H9 (cell line): ENCODE results near the gene PAIP1. TPM values are rescaled to one million over a fixed set of nuclear protein-coding genes. Genes with fewer than 3 reads are reported as not detected.

Source experiments
- DNase-seq: peaks from one replicate; pipeline ENCODE4 v3.0.0-alpha.2; 2017
- H2AFZ ChIP-seq: one replicate; pipeline ENCODE4 v1.6.1; 2013; ENCODE audit warnings: mild to moderate bottlenecking, low read length, control low read depth, moderate library complexity
- H2AK5ac ChIP-seq: 2 replicates; pipeline ENCODE4 v1.6.1; 2013; ENCODE audit warnings: low read length, control low read depth, mixed read lengths; ENCODE audit not compliant: insufficient read length
- H2BK120ac ChIP-seq: one replicate; pipeline ENCODE4 v1.6.1; 2013; ENCODE audit warnings: low read depth, mild to moderate bottlenecking, low read length, control low read depth, inconsistent platforms; ENCODE audit not compliant: poor library complexity, severe bottlenecking
- H2BK12ac ChIP-seq: 2 replicates; pipeline ENCODE4 v1.6.1; 2013; ENCODE audit warnings: low read length, control low read depth, mixed read lengths, low read depth; ENCODE audit not compliant: insufficient read length
- H2BK15ac ChIP-seq: 2 replicates; pipeline ENCODE4 v1.6.1; 2013; ENCODE audit warnings: low read depth, low read length, control low read depth
- H2BK20ac ChIP-seq: one replicate; pipeline ENCODE4 v1.6.1; 2013; ENCODE audit warnings: low read depth, mild to moderate bottlenecking, low read length, control low read depth, inconsistent platforms; ENCODE audit not compliant: poor library complexity, severe bottlenecking
- H2BK5ac ChIP-seq: 2 replicates; pipeline ENCODE4 v1.6.1; 2013; ENCODE audit warnings: low read length, control low read depth, mixed read lengths; ENCODE audit not compliant: insufficient read length
- H3K14ac ChIP-seq: 2 replicates; pipeline ENCODE4 v1.6.1; 2013; ENCODE audit warnings: low read length, control low read depth; ENCODE audit not compliant: insufficient read depth
- H3K18ac ChIP-seq: 2 replicates; pipeline ENCODE4 v1.6.1; 2013; ENCODE audit warnings: low read depth, mild to moderate bottlenecking, mixed read lengths, low read length, control low read depth; ENCODE audit not compliant: insufficient read length
- H3K23ac ChIP-seq: 2 replicates; pipeline ENCODE4 v1.6.1; 2013; ENCODE audit warnings: low read length, control low read depth, mixed read lengths, low read depth; ENCODE audit not compliant: insufficient read length
- H3K23me2 ChIP-seq: 2 replicates; pipeline ENCODE4 v1.6.1; 2013; ENCODE audit warnings: low read depth, mild to moderate bottlenecking, mixed read lengths, low read length, control low read depth; ENCODE audit not compliant: insufficient read length, poor library complexity, severe bottlenecking
- H3K27ac ChIP-seq: 2 replicates; pipeline ENCODE4 v1.5.1; 2013; ENCODE audit warnings: low read length, control low read depth, mixed read lengths, low read depth; ENCODE audit not compliant: insufficient read length
- H3K27me3 ChIP-seq: 2 replicates; pipeline ENCODE4 v1.6.1; 2013; ENCODE audit warnings: low read length, control low read depth, inconsistent platforms; ENCODE audit not compliant: insufficient read depth
- H3K4ac ChIP-seq: 2 replicates; pipeline ENCODE4 v1.6.1; 2013; ENCODE audit warnings: low read depth, mild to moderate bottlenecking, control low read depth, inconsistent platforms, low read length, moderate library complexity
- H3K4me1 ChIP-seq: 2 replicates; pipeline ENCODE4 v1.6.1; 2013; ENCODE audit warnings: low read length, control low read depth, inconsistent platforms; ENCODE audit not compliant: insufficient read depth
- H3K4me2 ChIP-seq: 2 replicates; pipeline ENCODE4 v1.6.1; 2013; ENCODE audit warnings: low read length, control low read depth, mixed read lengths; ENCODE audit not compliant: insufficient read length, insufficient read depth
- H3K56ac ChIP-seq: 2 replicates; pipeline ENCODE4 v1.6.1; 2013; ENCODE audit warnings: low read depth, mild to moderate bottlenecking, mixed read lengths, low read length, control low read depth; ENCODE audit not compliant: insufficient read length
- H3K79me1 ChIP-seq: 2 replicates; pipeline ENCODE4 v1.6.1; 2013; ENCODE audit warnings: low read depth, mild to moderate bottlenecking, moderate library complexity, low read length, control low read depth, inconsistent platforms; ENCODE audit not compliant: insufficient read depth, poor library complexity, severe bottlenecking
- H3K79me2 ChIP-seq: 2 replicates; pipeline ENCODE4 v1.6.1; 2013; ENCODE audit warnings: low read length, control low read depth, inconsistent platforms; ENCODE audit not compliant: insufficient read depth
- H3K9ac ChIP-seq: 2 replicates; pipeline ENCODE4 v1.6.1; 2013; ENCODE audit warnings: low read length, control low read depth, mixed read lengths; ENCODE audit not compliant: insufficient read length; ENCODE audit errors: extremely low read depth
- H3K9me3 ChIP-seq: one replicate; pipeline ENCODE4 v1.6.1; 2013; ENCODE audit warnings: low read depth, low read length, inconsistent platforms; ENCODE audit not compliant: control insufficient read depth
- H3T11ph ChIP-seq: one replicate; pipeline ENCODE4 v1.6.1; 2013; ENCODE audit warnings: mild to moderate bottlenecking, low read length, control low read depth, inconsistent platforms
- H4K20me1 ChIP-seq: one replicate; pipeline ENCODE4 v1.6.1; 2013; ENCODE audit not compliant: control insufficient read depth, insufficient read length, insufficient read depth
- H4K5ac ChIP-seq: 2 replicates; pipeline ENCODE4 v1.6.1; 2013; ENCODE audit warnings: low read depth, mild to moderate bottlenecking, mixed read lengths, low read length, control low read depth; ENCODE audit not compliant: insufficient read length
- H4K8ac ChIP-seq: replicated peaks from 2 replicates; pipeline ENCODE4 v1.6.1; 2013; ENCODE audit warnings: low read length, control low read depth, mixed read lengths, low read depth; ENCODE audit not compliant: insufficient read length
- H4K91ac ChIP-seq: 2 replicates; pipeline ENCODE4 v1.6.1; 2013; ENCODE audit warnings: low read depth, mild to moderate bottlenecking, moderate library complexity, mixed read lengths, low read length, control low read depth; ENCODE audit not compliant: insufficient read length
- H3K27ac Mint-ChIP-seq, 3 experiments: 2 replicates in 2 of 3; 3 replicates in 1 of 3; pipeline ENCODE4 v1.8.0; 2020 to 2021; ENCODE audit warnings: mixed read lengths in 3 of 3, mild to moderate bottlenecking in 1 of 3, moderate library complexity in 1 of 3
- H3K27me3 Mint-ChIP-seq: 2 replicates; pipeline ENCODE4 v1.8.0; 2021; ENCODE audit warnings: low read depth, mild to moderate bottlenecking, moderate library complexity, mixed read lengths
- H3K36me3 Mint-ChIP-seq, 3 experiments: 2 replicates in 2 of 3; 3 replicates in 1 of 3; pipeline ENCODE4 v1.8.0; 2020 to 2021; ENCODE audit warnings: low read depth in 3 of 3, mixed read lengths in 3 of 3; ENCODE audit not compliant: insufficient read depth in 1 of 3
- H3K4me1 Mint-ChIP-seq, 2 experiments: 2 replicates each; pipeline ENCODE4 v1.8.0; 2020; ENCODE audit warnings: mixed read lengths in 2 of 2
- H3K4me3 Mint-ChIP-seq, 2 experiments: 2 replicates in 1 of 2; 3 replicates in 1 of 2; pipeline ENCODE4 v1.8.0; 2020 to 2021; ENCODE audit warnings: mild to moderate bottlenecking in 2 of 2, mixed read lengths in 2 of 2, moderate library complexity in 1 of 2
- H3K9me3 Mint-ChIP-seq, 2 experiments: 2 replicates in 1 of 2; 3 replicates in 1 of 2; pipeline ENCODE4 v1.8.0; 2020; ENCODE audit warnings: mild to moderate bottlenecking in 2 of 2, mixed read lengths in 2 of 2, moderate library complexity in 1 of 2
- total RNA-seq: library from RNA; stranded (reverse); gene quantifications from 2 replicates; pipeline ENCODE4 v1.2.1, GENCODE V29; 2021
- TF ChIP-seq, protein P1 (sequence below): fragments of 200-600 bp; sonication (generic); conservative IDR thresholded peaks from 3 replicates; pipeline ENCODE4 v1.8.0; 2021; ENCODE audit warnings: antibody characterized with exemption, mild to moderate bottlenecking

PAIP1 gene
- total RNA-seq, 1 experiment from 2014 or later, result 92.9 TPM

DNA sequence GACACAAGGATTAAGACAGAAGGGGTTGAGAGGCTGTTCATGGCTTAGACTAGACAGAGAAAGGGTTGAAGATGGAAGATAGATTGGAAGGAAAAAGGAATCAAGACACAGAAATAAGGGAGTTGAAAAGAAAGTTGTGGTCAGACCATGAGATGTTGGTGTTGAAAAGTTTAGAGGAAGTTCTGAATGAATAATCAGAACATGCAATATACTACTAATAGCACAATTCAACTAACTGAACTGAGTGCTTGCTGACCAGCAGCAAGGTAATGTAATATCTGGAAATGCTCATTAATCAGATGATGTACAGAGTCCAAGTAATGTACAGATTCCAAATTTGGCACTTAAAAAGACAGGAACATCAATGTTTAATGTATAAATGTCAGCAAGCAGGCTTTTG is 35.5 kb upstream of the PAIP1 start:
- Histone ChIP-seq H2BK15ac (no peak overlapping the region), H3K14ac (no peak overlapping the region), H3K27ac (no peak overlapping the region), H3K27me3 (no peaks in the 10 kb centered on the region), H2BK12ac (no peak overlapping the region), H3K23ac (no peak overlapping the region), H3K9ac (no peak overlapping the region), H2BK120ac (no peak overlapping the region), H2AFZ (no peak overlapping the region), H3K4me1 (peaks cover 2% of the 10 kb centered on the region; the same call in 1 of the 2 replicates), H3K4me2 (no peak overlapping the region), H2AK5ac (no peak overlapping the region), H3K4ac (no peak overlapping the region), H3K18ac (no peak overlapping the region), H4K5ac (no peak overlapping the region), H3K79me1 (no peaks in the 10 kb centered on the region), H4K8ac (no peak overlapping the region), H4K20me1 (no peaks in the 10 kb centered on the region), H3K23me2 (no peaks in the 10 kb centered on the region), H4K91ac (no peak overlapping the region), H2BK20ac (no peak overlapping the region), H3K56ac (no peak overlapping the region), H2BK5ac (no peak overlapping the region), H3K79me2 (no peaks in the 10 kb centered on the region), H3K9me3 (no peaks in the 10 kb centered on the region), H3T11ph (no peak overlapping the region)
- TF ChIP-seq, protein P1, sequence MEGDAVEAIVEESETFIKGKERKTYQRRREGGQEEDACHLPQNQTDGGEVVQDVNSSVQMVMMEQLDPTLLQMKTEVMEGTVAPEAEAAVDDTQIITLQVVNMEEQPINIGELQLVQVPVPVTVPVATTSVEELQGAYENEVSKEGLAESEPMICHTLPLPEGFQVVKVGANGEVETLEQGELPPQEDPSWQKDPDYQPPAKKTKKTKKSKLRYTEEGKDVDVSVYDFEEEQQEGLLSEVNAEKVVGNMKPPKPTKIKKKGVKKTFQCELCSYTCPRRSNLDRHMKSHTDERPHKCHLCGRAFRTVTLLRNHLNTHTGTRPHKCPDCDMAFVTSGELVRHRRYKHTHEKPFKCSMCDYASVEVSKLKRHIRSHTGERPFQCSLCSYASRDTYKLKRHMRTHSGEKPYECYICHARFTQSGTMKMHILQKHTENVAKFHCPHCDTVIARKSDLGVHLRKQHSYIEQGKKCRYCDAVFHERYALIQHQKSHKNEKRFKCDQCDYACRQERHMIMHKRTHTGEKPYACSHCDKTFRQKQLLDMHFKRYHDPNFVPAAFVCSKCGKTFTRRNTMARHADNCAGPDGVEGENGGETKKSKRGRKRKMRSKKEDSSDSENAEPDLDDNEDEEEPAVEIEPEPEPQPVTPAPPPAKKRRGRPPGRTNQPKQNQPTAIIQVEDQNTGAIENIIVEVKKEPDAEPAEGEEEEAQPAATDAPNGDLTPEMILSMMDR, result no peak
- Mint-ChIP-seq H3K4me3 (no peak overlapping the region; a peak in 1 of 5 replicates), H3K27ac (no peak overlapping the region), H3K9me3 (no peaks in the 10 kb centered on the region), H3K27me3 (no peaks in the 10 kb centered on the region), H3K4me1 (peaks cover 8 to 12% of the 10 kb centered on the region in 2 experiments), H3K36me3 (no peaks in the 10 kb centered on the region)
- DNase-seq, result no peak
